OCI-M1 (cell line): Measurements from ENCODE around the gene SLC7A7.
A peak's percentile ranks its signal among the peaks of the same experiment; 100 is the strongest.
"Not testable (repeated sequence)": the region's sequence is repeated elsewhere in the genome, so short reads cannot be mapped to it uniquely, and the experiment has no call there.

Experiments used
- DNase-seq: peaks from one replicate; lab custom pipeline; 2025; lab: John Stamatoyannopoulos, UW

Gene SLC7A7

GRCh38 chr14:22748631-22749068 lies 66.6 kb downstream of the SLC7A7 start:
- peak; percentile 78 for DNase-seq

DNA sequence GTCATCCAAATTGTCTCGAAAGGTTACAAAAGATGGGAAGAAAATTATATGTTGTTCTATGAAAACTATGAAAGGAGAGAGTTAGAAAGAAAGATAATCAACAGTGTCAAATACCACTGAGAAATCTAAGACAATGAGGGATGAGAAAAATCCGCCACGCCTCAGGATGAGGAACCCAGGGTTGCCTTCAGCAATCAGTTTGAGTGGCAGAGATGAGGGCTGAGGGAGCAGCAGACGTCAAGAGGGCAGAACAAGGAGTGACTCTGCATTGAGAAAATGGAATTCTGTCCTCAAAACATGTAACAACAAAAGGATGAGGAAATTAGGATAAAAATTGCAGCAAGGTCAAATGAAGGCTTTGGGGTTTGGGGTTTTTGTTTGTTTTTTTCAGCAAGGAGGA lies 67.0 kb downstream of the SLC7A7 start:
- no peak for DNase-seq

DNA sequence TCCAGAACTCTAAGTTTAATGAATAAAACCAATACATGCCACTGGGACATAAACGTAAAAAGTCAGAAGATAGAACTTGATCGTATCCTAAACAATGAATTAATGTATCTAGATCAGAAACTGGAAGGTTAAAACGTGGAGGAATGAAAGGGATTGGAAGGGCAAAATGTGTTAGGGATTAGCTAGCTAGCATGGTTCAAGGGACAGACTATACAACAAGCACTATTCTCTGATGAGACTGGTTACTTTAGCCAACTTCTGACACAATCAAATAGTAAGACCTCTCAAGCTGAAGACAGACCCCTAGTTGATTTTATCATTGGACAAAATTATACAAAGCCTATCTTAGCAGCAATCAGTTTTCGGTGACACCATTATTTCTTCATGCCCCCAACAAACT lies 67.5 kb downstream of the SLC7A7 start:
- DNase-seq, result no peak

DNA sequence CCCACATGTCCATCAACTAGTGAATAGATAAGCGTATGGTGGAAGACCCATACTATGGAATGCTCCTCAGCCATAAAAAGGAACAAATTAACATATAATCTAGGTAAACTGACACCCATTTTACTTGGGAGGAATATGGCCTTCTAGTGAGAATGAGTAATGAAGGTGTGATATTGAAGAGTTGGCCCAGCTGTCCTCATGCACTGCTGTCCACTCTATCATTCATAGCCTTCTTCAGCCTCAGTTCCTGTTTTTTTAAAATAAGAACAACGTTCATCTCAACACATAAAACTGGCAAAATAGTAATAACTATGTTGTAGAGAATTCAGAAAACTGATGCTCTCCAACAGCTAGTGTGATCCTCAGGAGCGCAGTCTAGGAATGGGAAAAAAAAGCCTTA lies 75.2 kb downstream of the SLC7A7 start:
- no peak for DNase-seq

- no peak for DNase-seq
Measured at GRCh38 chr14:22739423-22739822, 75.8 kb downstream of the SLC7A7 start.

DNA sequence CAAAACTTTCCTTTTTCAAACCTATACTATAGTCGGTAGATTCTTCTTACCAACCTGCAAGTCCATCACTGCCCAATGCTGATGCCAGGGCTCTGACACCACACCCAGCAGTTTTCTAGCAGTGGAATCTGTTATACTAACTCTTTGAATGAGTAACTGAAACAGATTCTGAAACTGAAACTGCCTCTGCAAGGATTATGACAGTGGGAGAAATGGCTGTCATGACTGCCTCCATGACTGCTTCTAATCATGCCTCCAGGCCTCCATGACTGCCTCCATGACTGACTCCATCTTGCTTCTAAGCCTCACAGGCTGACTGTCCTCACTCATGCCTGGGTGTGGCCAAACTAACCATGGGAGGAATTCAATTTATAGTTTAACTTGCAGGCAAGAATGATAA lies 78.2 kb downstream of the SLC7A7 start:
- peak; percentile 22 for DNase-seq

DNA sequence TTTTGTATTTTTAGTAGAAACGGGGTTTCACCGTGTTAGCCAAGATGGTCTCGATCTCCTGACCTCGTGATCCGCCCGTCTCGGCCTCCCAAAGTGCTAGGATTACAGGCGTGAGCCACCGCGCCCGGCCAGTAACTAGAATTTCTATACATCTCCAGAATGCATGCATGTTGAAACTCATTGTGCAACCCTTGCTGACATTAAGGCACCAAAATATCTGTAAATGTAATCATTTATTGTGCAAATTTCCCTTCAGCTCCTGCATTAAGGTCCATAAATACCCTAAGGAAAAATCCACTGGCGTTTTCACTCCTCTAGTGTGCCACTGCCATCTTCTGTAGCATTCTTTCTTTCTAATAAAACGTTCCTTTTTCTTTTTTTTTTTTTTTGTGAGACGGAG lies 78.9 kb downstream of the SLC7A7 start:
- DNase-seq, result not testable (repeated sequence)

DNA sequence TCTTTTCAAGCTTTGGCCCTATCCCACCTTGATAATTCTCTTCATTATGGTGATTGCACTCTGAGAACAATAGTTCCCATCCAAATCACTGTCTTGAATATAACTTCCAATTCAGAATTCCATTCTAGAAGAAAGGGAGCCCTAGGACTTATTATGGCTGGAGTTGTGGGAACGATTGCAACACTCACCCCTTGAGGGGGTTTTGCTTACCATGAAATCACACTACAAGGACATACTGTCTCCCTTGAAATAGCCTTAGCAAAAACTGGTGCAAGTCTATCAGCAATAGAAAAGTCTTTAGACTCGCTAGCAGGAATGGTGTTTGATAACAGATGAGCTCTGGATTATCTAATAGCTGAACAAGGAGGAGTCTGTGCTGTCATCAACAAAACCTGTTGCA lies 80.1 kb downstream of the SLC7A7 start:
- DNase-seq, result no peak

DNA sequence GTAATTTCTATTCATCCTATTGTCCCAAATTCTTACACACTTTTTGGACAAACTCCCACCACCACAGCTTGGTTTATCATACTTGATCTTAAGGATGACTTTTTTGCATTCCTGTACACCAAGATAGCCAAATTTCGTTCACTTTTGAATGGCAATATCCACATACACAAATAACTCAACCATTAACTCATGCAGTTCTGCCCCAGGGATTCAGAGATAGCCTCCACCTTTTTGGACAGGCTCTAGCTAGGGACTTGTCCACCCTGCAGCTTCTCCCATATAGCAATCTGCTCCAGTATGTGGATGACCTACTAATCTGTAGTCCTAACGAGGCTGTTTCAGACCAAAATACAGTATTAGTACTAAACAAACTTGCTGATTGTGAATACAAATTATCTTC lies 81.4 kb downstream of the SLC7A7 start:
- no peak for DNase-seq

GRCh38 chr14:22732062-22732461 lies 83.2 kb downstream of the SLC7A7 start:
- DNase-seq, result not testable (repeated sequence)

GRCh38 chr14:22726012-22726411 lies 89.2 kb downstream of the SLC7A7 start:
- no peak for DNase-seq

- DNase-seq, result not testable (repeated sequence)
Measured at GRCh38 chr14:22725374-22725773, 89.9 kb downstream of the SLC7A7 start.

DNA sequence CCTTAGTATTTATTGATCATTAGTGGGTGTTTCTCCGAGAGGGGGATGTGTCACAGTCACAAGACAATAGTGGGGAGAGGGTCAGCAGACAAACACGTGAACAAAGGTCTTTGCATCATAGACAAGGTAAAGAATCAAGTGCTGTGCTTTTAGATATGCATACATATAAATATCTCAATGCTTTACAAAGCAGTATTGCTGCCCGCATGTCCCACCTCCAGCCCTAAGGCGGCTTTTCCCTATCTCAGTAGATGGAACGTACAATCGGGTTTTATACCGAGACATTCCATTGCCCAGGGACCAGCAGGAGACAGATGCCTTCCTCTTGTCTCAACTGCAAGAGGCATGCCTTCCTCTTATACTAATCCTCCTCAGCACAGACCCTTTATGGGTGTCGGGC lies 90.4 kb downstream of the SLC7A7 start:
- not testable (repeated sequence) for DNase-seq

DNA sequence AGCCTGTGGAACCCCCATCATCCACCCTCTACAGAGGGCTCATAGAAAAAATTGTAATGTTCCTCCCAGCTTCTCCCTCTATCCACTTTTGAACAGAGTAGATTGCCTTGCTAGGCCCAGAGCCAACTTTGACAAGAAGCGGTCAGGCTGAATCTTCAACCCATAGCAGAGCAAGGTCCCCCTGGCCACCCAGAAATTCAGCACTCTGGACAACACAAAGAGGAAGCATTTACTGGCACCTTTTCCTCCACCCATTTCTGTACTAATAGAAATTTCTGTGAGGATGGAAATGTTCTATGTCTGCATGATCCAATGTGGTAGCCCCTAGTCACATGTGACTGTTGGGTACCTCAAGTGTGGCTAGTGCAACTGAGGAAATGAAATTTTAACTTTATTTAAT lies 91.4 kb downstream of the SLC7A7 start:
- no peak for DNase-seq
